Suprapubic skin (tissue), 4 donors: ENCODE results near the gene SATB1. TPM values are rescaled to one million over a fixed set of nuclear protein-coding genes. Genes with fewer than 3 reads are reported as not detected.
"Not testable (repeated sequence)": the region's sequence is repeated elsewhere in the genome, so short reads cannot be mapped to it uniquely, and the experiment has no call there.

ENCODE experiments used
- DNase-seq, 2 donors: peaks; one replicate each; pipeline ENCODE4 v3.0.0-alpha.2; 2019; ENCODE audit warnings: low spot score in 2 of 2
- H3K27ac ChIP-seq: fragments of 200-600 bp; sonication (generic); one replicate; pipeline ENCODE4 v1.5.1; 2019
- H3K27me3 ChIP-seq: fragments of 200-600 bp; sonication (generic); one replicate; pipeline ENCODE4 v1.5.1; 2019
- H3K36me3 ChIP-seq: fragments of 200-600 bp; sonication (generic); one replicate; pipeline ENCODE4 v1.5.1; 2019
- H3K4me1 ChIP-seq: fragments of 200-600 bp; sonication (generic); one replicate; pipeline ENCODE4 v1.5.1; 2019
- H3K4me3 ChIP-seq: fragments of 200-600 bp; sonication (generic); one replicate; pipeline ENCODE4 v1.5.1; 2019; ENCODE audit warnings: mild to moderate bottlenecking
- H3K9me3 ChIP-seq: fragments of 200-600 bp; sonication (generic); one replicate; pipeline ENCODE4 v1.5.1; 2019
- CTCF ChIP-seq, 2 donors: fragments of 200-600 bp in 1 of 2; fragments of 450-650 bp in 1 of 2; sonication (generic) in 1 of 2; IDR thresholded peaks; one replicate each; pipeline ENCODE4 v1.5.1; 2016 to 2019; ENCODE audit warnings: antibody characterized with exemption in 2 of 2, mild to moderate bottlenecking in 1 of 2, moderate library complexity in 1 of 2
- EP300 ChIP-seq: sonication (generic); formaldehyde crosslinking; IDR thresholded peaks from one replicate; pipeline ENCODE4 v1.6.1; 2017; ENCODE audit warnings: antibody characterized with exemption
- POLR2A ChIP-seq, 2 donors: fragments of 450-650 bp; IDR thresholded peaks; one replicate each; pipeline ENCODE4 v1.6.1; 2017; ENCODE audit warnings: antibody characterized with exemption in 2 of 2, mild to moderate bottlenecking in 2 of 2, moderate library complexity in 2 of 2
- POLR2AphosphoS5 ChIP-seq, 3 donors: sonication (generic); formaldehyde crosslinking; IDR thresholded peaks; one replicate each; pipeline ENCODE4 v1.6.1; 2017; ENCODE audit warnings: antibody characterized with exemption in 3 of 3
- WGBS: methylation state at CpG from one replicate; pipeline ENCODE4 v1.1.5; 2018; 5-methylcytosine and 5-hydroxymethylcytosine counted together
- total RNA-seq, 4 donors: library from RNA; depleted of rRNA; stranded (reverse); fragments of >200 nt; gene quantifications; one replicate each; pipeline ENCODE4 v1.1.0, GENCODE V29; 2016

SATB1 gene
- total RNA-seq, 4 donors from 2014 or later = 27.2 to 68.1 (median 34.6) TPM

- Histone ChIP-seq H3K4me1 (no peaks in the 10 kb centered on the region), H3K27me3 (no peaks in the 10 kb centered on the region), H3K36me3 (no peaks in the 10 kb centered on the region), H3K4me3 (no peak overlapping the region), H3K9me3 (no peaks in the 10 kb centered on the region), H3K27ac (no peak overlapping the region)
- no peak for DNase-seq
- TF ChIP-seq CTCF (IDR thresholded peaks at IDR 0.05) (no peak), POLR2A (IDR thresholded peaks at IDR 0.05) (no peak), EP300 (no peak), POLR2AphosphoS5 (IDR thresholded peaks at IDR 0.05) (no peak)
Observed at GRCh38 chr3:18334837-18335601, 90.1 kb downstream of the SATB1 start.

- H3K4me1 ChIP-seq, DNase-seq, H3K27ac ChIP-seq, H3K36me3 ChIP-seq, H3K27me3 ChIP-seq, H3K9me3 ChIP-seq: not testable (repeated sequence)
- peak overlapping the region; percentile 33 for H3K4me3 ChIP-seq
- WGBS = 49% methylated on average over 23 of the region's 25 CpGs
Observed at GRCh38 chr3:18330772-18331441, 94.2 kb downstream of the SATB1 start.

- Histone ChIP-seq H3K36me3 (no peaks in the 10 kb centered on the region), H3K9me3 (no peaks in the 10 kb centered on the region), H3K27ac (no peak overlapping the region), H3K27me3 (no peaks in the 10 kb centered on the region), H3K4me1 (no peaks in the 10 kb centered on the region), H3K4me3 (no peak overlapping the region)
- TF ChIP-seq CTCF (IDR thresholded peaks at IDR 0.05) (no peak), POLR2A (IDR thresholded peaks at IDR 0.05) (no peak), POLR2AphosphoS5 (IDR thresholded peaks at IDR 0.05) (no peak), EP300 (no peak)
- DNase-seq = no peak
- 43% methylated on average over 5 of the region's 5 CpGs for WGBS
Observed at GRCh38 chr3:18308096-18308650, 117.0 kb downstream of the SATB1 start.

- Histone ChIP-seq H3K9me3 (no peaks in the 10 kb centered on the region), H3K27me3 (no peaks in the 10 kb centered on the region), H3K4me1 (no peaks in the 10 kb centered on the region), H3K27ac (no peak overlapping the region), H3K36me3 (no peaks in the 10 kb centered on the region), H3K4me3 (no peak overlapping the region)
- TF ChIP-seq CTCF (IDR thresholded peaks at IDR 0.05) (no peak), POLR2AphosphoS5 (IDR thresholded peaks at IDR 0.05) (no peak), POLR2A (IDR thresholded peaks at IDR 0.05) (no peak), EP300 (no peak)
- DNase-seq = no peak
- 86% methylated on average over 1 of the region's 1 CpG for WGBS
Observed at GRCh38 chr3:18307529-18307928, 117.6 kb downstream of the SATB1 start.

GRCh38 chr3:18302517-18302916 is 122.6 kb downstream of the SATB1 start:
- no peak for DNase-seq
- no peak overlapping the region for H3K27ac ChIP-seq
- no peak overlapping the region for H3K4me3 ChIP-seq
- no peaks in the 10 kb centered on the region for H3K9me3 ChIP-seq
- 39% methylated on average over 1 of the region's 1 CpG for WGBS
- no peaks in the 10 kb centered on the region for H3K27me3 ChIP-seq
- no peaks in the 10 kb centered on the region for H3K4me1 ChIP-seq
- TF ChIP-seq EP300 (no peak), CTCF (IDR thresholded peaks at IDR 0.05) (no peak), POLR2AphosphoS5 (IDR thresholded peaks at IDR 0.05) (no peak), POLR2A (IDR thresholded peaks at IDR 0.05) (no peak)
- no peaks in the 10 kb centered on the region for H3K36me3 ChIP-seq
